Central memory CD8-positive, alpha-beta T cell (primary cell): ENCODE data around the gene LPGAT1.

Experiments used
- ATAC-seq: fragments of 150-1000 bp; cut with Tn5 transposase; replicated peaks from 2 replicates; pipeline ENCODE4 v1.10.0; 2022; ENCODE audit warnings: mild to moderate bottlenecking, moderate FRiP score, moderate number of reproducible peaks; ENCODE audit not compliant: poor library complexity, severe bottlenecking; ENCODE audit errors: extremely low read depth
- DNase-seq, 2 donors: peaks; one replicate each; pipeline ENCODE4 v3.0.0; 2021; ENCODE audit warnings: low spot score in 2 of 2
- H3K27ac Mint-ChIP-seq: one replicate; pipeline ENCODE4 v1.8.0; 2022; ENCODE audit warnings: low read depth, mild to moderate bottlenecking, moderate library complexity, mixed read lengths
- H3K27me3 Mint-ChIP-seq: one replicate; pipeline ENCODE4 v1.8.0; 2022; ENCODE audit warnings: mixed read lengths
- H3K36me3 Mint-ChIP-seq: one replicate; pipeline ENCODE4 v1.8.0; 2022; ENCODE audit warnings: mild to moderate bottlenecking, moderate library complexity, mixed read lengths; ENCODE audit not compliant: insufficient read depth
- H3K4me1 Mint-ChIP-seq: one replicate; pipeline ENCODE4 v1.8.0; 2022; ENCODE audit warnings: mixed read lengths
- H3K4me3 Mint-ChIP-seq: one replicate; pipeline ENCODE4 v1.8.0; 2022; ENCODE audit warnings: mild to moderate bottlenecking, moderate library complexity, mixed read lengths
- H3K9me3 Mint-ChIP-seq: one replicate; pipeline ENCODE4 v1.8.0; 2022; ENCODE audit warnings: mixed read lengths

The LPGAT1 gene

GRCh38 chr1:211816586-211816985 is 14.0 kb downstream of the LPGAT1 start:
- Mint-ChIP-seq H3K36me3 (peaks cover 9% of the 10 kb centered on the region), H3K27me3 (no peaks in the 10 kb centered on the region), H3K9me3 (no peaks in the 10 kb centered on the region), H3K4me1 (peaks cover 16% of the 10 kb centered on the region), H3K27ac (no peak overlapping the region), H3K4me3 (no peak overlapping the region)
- DNase-seq (no peak), ATAC-seq (no peak)

GRCh38 chr1:211814313-211814712 is 16.2 kb downstream of the LPGAT1 start:
- DNase-seq (no peak), ATAC-seq (no peak)
- no peaks in the 10 kb centered on the region for H3K9me3 Mint-ChIP-seq
- no peaks in the 10 kb centered on the region for H3K27me3 Mint-ChIP-seq
- H3K4me1 Mint-ChIP-seq = peaks cover 11% of the 10 kb centered on the region
- H3K4me3 Mint-ChIP-seq = no peak overlapping the region
- peaks cover 12% of the 10 kb centered on the region for H3K36me3 Mint-ChIP-seq
- no peak overlapping the region for H3K27ac Mint-ChIP-seq

DNA sequence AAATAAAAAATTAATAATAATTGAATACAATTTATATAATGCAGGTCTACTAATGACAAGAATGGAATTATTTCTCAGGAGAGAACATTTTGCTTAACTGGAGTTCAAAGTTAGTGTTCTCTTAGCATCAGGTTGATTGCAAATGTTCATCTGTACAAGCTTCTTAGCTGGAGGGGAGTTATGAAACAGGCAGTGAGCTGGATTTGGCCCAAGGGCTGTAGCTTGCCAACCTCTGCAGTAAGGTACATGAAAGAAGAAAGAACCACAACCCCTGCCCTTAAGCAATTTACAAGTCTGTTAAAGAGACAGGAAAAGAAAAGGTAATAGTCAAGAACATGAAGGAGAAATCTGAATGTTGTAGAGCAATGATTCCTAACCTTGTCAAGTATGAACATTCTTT is 17.0 kb downstream of the LPGAT1 start:
- Mint-ChIP-seq H3K9me3 (no peaks in the 10 kb centered on the region), H3K36me3 (peaks cover 15% of the 10 kb centered on the region), H3K4me3 (no peak overlapping the region), H3K27me3 (no peaks in the 10 kb centered on the region), H3K27ac (no peak overlapping the region), H3K4me1 (peaks cover 11% of the 10 kb centered on the region)
- ATAC-seq (no peak), DNase-seq (no peak)

DNA sequence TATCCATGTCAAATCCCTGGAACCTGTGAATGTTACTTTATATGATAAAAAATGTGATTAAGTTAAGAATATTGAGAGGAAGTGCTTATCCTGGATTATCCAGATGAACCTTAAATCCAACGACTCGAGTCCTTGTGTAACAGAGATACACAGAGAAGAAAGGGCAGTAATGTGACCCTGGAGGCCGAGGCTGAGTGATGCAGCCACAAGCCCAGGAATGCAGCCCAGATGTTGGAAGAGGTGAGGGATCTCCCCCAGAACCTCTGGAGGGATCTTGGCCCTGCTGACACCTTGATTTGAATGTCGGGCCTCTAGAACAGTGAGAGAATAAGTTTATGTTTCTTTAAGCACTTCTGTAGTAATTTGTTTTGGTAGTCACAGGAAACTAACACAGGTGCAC is 18.0 kb downstream of the LPGAT1 start:
- peaks cover 11% of the 10 kb centered on the region for H3K4me1 Mint-ChIP-seq

DNA sequence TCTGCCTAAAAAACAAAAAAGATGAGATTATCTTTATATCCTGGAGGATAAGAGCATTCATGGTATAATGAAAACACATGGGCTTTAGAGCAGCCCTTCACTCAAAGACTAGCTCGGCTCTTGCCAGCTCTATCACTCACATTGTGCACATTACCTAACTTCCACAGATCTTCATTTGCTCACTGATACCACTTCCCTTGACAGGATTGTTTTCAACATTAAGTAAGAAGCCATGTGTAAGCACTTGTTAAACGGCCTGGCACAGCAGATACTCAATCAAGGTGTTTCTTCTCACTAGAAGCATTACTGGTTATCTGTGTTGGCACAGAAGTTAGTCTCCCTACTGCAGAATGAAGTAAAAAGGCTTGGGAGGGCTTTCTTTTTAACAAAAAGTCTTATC is 18.7 kb downstream of the LPGAT1 start:
- Mint-ChIP-seq H3K4me1 (peaks cover 11% of the 10 kb centered on the region), H3K36me3 (peaks cover 19% of the 10 kb centered on the region), H3K9me3 (no peaks in the 10 kb centered on the region), H3K4me3 (no peak overlapping the region), H3K27ac (peak overlapping the region; percentile 29), H3K27me3 (no peaks in the 10 kb centered on the region)
- ATAC-seq (no peak), DNase-seq (no peak)

More for the DNA sequence above, 18.0 kb downstream of the LPGAT1 start:
- Mint-ChIP-seq H3K27ac (no peak overlapping the region), H3K36me3 (peaks cover 16% of the 10 kb centered on the region), H3K27me3 (no peaks in the 10 kb centered on the region), H3K4me3 (no peak overlapping the region), H3K9me3 (no peaks in the 10 kb centered on the region)
- ATAC-seq (no peak), DNase-seq (no peak)

GRCh38 chr1:211811126-211811525 is 19.4 kb downstream of the LPGAT1 start:
- no peaks in the 10 kb centered on the region for H3K9me3 Mint-ChIP-seq
- H3K4me3 Mint-ChIP-seq = no peak overlapping the region
- DNase-seq (no peak), ATAC-seq (no peak)
- H3K27me3 Mint-ChIP-seq = no peaks in the 10 kb centered on the region
- H3K4me1 Mint-ChIP-seq = peaks cover 11% of the 10 kb centered on the region
- H3K36me3 Mint-ChIP-seq = peaks cover 19% of the 10 kb centered on the region
- no peak overlapping the region for H3K27ac Mint-ChIP-seq

DNA sequence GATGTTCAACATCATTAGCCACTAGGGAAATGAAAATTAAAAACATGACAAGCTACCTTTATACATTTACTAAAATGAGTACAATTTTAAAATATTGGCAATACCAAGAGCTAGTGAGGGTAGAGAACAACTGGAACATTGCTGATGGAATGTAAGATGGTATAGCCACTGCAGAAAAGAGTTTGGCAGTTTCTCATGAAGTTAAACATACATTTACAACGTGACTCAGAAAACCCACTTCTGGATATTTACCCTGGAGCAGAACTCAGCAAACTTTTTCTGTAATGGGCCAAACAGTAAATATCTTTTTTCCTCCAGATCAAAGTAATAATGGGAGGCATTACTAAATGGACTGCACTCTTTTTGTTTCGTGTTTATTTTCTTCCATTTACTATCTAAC is 22.1 kb downstream of the LPGAT1 start:
- DNase-seq (no peak), ATAC-seq (no peak)
- H3K4me1 Mint-ChIP-seq = peaks cover 11% of the 10 kb centered on the region
- no peak overlapping the region for H3K4me3 Mint-ChIP-seq
- no peak overlapping the region for H3K27ac Mint-ChIP-seq
- peaks cover 19% of the 10 kb centered on the region for H3K36me3 Mint-ChIP-seq
- no peaks in the 10 kb centered on the region for H3K27me3 Mint-ChIP-seq
- H3K9me3 Mint-ChIP-seq = no peaks in the 10 kb centered on the region

DNA sequence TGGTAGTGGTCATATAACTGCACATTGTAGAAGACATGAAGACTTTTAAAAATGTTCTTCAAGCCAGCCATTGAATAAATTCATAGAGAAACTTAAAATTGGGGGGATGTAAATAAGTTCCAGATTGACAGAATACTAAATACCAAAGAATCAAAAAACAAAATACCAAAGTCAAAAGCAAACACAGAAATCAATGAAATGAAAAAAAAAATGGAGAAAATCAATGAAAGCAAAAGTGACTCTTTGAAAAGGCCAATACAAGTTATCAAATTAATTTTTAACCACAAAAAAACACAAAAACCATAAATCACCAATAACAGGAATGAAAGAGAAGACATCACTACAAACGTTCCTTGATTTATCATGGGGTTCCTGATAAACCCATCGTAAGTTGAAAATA is 25.6 kb downstream of the LPGAT1 start:
- Mint-ChIP-seq H3K36me3 (peaks cover 14% of the 10 kb centered on the region), H3K9me3 (no peaks in the 10 kb centered on the region), H3K4me1 (peaks cover 20% of the 10 kb centered on the region), H3K27ac (no peak overlapping the region), H3K27me3 (no peaks in the 10 kb centered on the region), H3K4me3 (no peak overlapping the region)
- no peak for DNase-seq
- no peak for ATAC-seq

DNA sequence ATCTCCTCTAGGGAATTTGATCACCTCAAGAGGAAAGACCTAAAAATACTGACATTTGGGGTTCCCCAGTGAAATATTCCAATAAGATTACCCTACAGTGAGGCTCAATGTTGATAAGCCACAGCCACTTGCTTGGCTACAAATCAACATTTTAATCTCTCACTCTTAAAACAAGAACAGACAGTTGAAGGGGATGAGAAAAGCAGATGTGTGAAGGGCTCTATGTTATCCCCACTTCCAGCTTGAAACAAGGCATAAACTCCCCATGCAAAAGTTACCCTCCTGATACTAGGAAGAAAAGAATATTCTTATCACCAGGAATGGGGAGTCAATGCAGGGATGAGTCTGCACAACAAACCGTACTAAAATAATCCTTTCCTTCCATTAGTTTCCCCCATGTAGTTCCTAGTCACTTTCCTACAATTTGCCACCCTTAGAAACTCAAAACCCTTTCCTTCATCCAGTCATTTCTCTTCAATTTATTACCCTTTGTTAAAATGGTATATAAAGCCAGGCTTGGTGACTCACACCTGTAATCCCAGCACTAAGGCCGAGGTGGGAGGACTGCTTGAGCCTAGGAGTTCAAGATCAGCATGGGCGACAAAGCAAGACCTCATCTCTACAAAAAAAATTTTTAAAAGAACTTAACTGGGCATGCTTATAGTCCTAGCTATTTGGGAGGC is 29.5 kb downstream of the LPGAT1 start:
- H3K9me3 Mint-ChIP-seq = no peaks in the 10 kb centered on the region
- no peak overlapping the region for H3K27ac Mint-ChIP-seq
- peaks cover 7% of the 10 kb centered on the region for H3K36me3 Mint-ChIP-seq
- no peak overlapping the region for H3K4me3 Mint-ChIP-seq
- no peak for ATAC-seq
- H3K27me3 Mint-ChIP-seq = no peaks in the 10 kb centered on the region
- peaks cover 30% of the 10 kb centered on the region for H3K4me1 Mint-ChIP-seq
- no peak for DNase-seq

DNA sequence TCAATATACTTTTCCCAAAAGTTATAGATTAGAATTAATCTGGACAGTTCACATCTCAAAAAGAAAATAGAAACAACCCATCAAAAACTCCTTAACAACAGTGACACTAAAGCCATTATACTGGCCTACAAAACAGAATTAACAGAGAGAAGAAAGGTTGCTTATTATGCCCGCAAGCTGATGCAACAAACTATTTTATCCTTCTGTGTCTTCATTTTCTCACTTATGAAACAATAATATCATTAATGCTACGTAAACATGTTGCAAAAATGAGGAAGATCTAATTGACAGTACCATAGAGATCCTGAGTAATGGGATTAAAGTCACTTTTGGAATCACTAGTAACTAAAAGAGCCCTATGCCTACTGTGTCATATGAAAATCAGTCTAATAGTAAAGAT is 32.6 kb downstream of the LPGAT1 start:
- H3K36me3 Mint-ChIP-seq = peaks cover 14% of the 10 kb centered on the region
- H3K4me1 Mint-ChIP-seq = peaks cover 26% of the 10 kb centered on the region
- H3K27me3 Mint-ChIP-seq = no peaks in the 10 kb centered on the region
- H3K27ac Mint-ChIP-seq = peak overlapping the region; percentile 40
- DNase-seq = no peak
- ATAC-seq = no peak
- H3K9me3 Mint-ChIP-seq = no peaks in the 10 kb centered on the region
- no peak overlapping the region for H3K4me3 Mint-ChIP-seq

DNA sequence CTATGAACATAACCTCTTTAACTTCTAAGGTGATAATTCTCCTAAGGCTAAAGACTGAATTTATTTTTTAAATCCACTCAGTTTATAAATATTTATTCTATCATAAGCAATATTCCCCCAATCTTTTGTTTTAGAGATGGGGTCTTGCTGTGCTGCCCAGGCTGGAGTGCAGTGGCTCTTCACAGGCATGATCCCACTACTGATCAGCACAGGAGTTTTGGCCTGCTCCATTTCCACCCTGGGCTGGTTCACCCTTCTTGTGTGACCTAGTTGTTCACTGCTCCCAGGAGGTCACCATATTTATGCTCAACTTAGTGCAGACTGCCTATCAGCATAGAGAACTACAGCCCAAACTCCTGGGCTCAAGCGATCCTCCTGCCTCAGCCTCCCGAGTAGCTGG is 38.6 kb downstream of the LPGAT1 start:
- Mint-ChIP-seq H3K4me1 (no peaks in the 10 kb centered on the region), H3K27ac (no peak overlapping the region), H3K27me3 (no peaks in the 10 kb centered on the region), H3K4me3 (no peak overlapping the region), H3K9me3 (no peaks in the 10 kb centered on the region), H3K36me3 (peaks cover 25% of the 10 kb centered on the region)
- ATAC-seq (no peak), DNase-seq (no peak)

GRCh38 chr1:211789641-211790464 is 40.7 kb downstream of the LPGAT1 start:
- Mint-ChIP-seq H3K36me3 (peaks cover 25% of the 10 kb centered on the region), H3K4me3 (no peak overlapping the region), H3K27ac (no peak overlapping the region), H3K27me3 (no peaks in the 10 kb centered on the region), H3K4me1 (no peaks in the 10 kb centered on the region), H3K9me3 (no peaks in the 10 kb centered on the region)
- no peak for DNase-seq
- ATAC-seq = no peak

- H3K36me3 Mint-ChIP-seq = peaks cover 23% of the 10 kb centered on the region
- DNase-seq (no peak), ATAC-seq (no peak)
- peaks cover 5% of the 10 kb centered on the region for H3K4me1 Mint-ChIP-seq
- H3K4me3 Mint-ChIP-seq = no peak overlapping the region
- no peaks in the 10 kb centered on the region for H3K9me3 Mint-ChIP-seq
- H3K27me3 Mint-ChIP-seq = no peaks in the 10 kb centered on the region
- no peak overlapping the region for H3K27ac Mint-ChIP-seq
Measured at GRCh38 chr1:211788626-211789025, 41.9 kb downstream of the LPGAT1 start.
